IMR-90 (cell line): ENCODE data around the gene NUP62CL. TPM values are rescaled to one million over a fixed set of nuclear protein-coding genes. Genes with fewer than 3 reads are reported as not detected.

Experiments used
- ATAC-seq: fragments of 200-7000 bp; cut with Tn5 transposase; 2 replicates; pipeline ENCODE4 v1.9.1; 2020; ENCODE audit warnings: low read depth, mild to moderate bottlenecking, moderate library complexity
- BruUV-seq: library from RNA; stranded (reverse); fragments of 400-500 nt; replicated peaks from 2 replicates; lab custom pipeline; 2021; lab: Mats Ljungman, UMichigan
- CTCF ChIA-PET: fragments of 300-600 bp; formaldehyde crosslinking; extraction: SDS; loops from one replicate; lab custom pipeline; 2021; ENCODE audit warnings: antibody characterized with exemption; lab: Yijun Ruan, JAX
- POLR2A ChIA-PET: fragments of 300-600 bp; sonication (Branson Sonifier 250); formaldehyde crosslinking; loops from one replicate; lab custom pipeline; 2022; ENCODE audit warnings: antibody characterized with exemption; ENCODE audit not compliant: unreplicated experiment; lab: Charles Lee
- DNase-seq: peaks from one replicate; pipeline ENCODE4 v3.0.0; 2013
- H2AFZ ChIP-seq: replicated peaks from 2 replicates; pipeline ENCODE3; 2013; ENCODE audit warnings: low read length, mild to moderate bottlenecking; ENCODE audit not compliant: poor library complexity
- H2AK5ac ChIP-seq: 2 replicates; pipeline ENCODE4 v1.6.1; 2013; ENCODE audit warnings: low read depth, low read length, inconsistent platforms
- H2AK9ac ChIP-seq: replicated peaks from 2 replicates; pipeline ENCODE3; 2013; ENCODE audit warnings: mild to moderate bottlenecking, low read depth, low read length, moderate library complexity; ENCODE audit not compliant: poor library complexity
- H2BK120ac ChIP-seq: 2 replicates; pipeline ENCODE4 v1.6.1; 2013; ENCODE audit warnings: low read depth, low read length, inconsistent platforms
- H2BK15ac ChIP-seq: 3 replicates; pipeline ENCODE4 v1.6.1; 2013; ENCODE audit warnings: low read depth, low read length, inconsistent platforms
- H2BK20ac ChIP-seq: 2 replicates; pipeline ENCODE4 v1.6.1; 2013; ENCODE audit warnings: low read depth, mild to moderate bottlenecking, inconsistent platforms, low read length, moderate library complexity
- H2BK5ac ChIP-seq: 2 replicates; pipeline ENCODE4 v1.6.1; 2013; ENCODE audit warnings: mild to moderate bottlenecking, low read depth, low read length, inconsistent platforms; ENCODE audit not compliant: poor library complexity, severe bottlenecking
- H3K14ac ChIP-seq: replicated peaks from 2 replicates; pipeline ENCODE4 v1.6.1; 2013; ENCODE audit warnings: low read depth, low read length, inconsistent platforms
- H3K18ac ChIP-seq: 2 replicates; pipeline ENCODE4 v1.6.1; 2013; ENCODE audit warnings: low read depth, low read length, control low read depth
- H3K23ac ChIP-seq: 2 replicates; pipeline ENCODE4 v1.6.1; 2013; ENCODE audit warnings: low read depth, low read length, inconsistent platforms
- H3K27ac ChIP-seq: 2 replicates; pipeline ENCODE4 v1.5.1; 2013; ENCODE audit warnings: mild to moderate bottlenecking, control low read depth, low read length; ENCODE audit not compliant: insufficient read depth
- H3K27me3 ChIP-seq: 2 replicates; pipeline ENCODE4 v1.6.1; 2013; ENCODE audit warnings: low read length; ENCODE audit not compliant: control insufficient read depth, insufficient read depth
- H3K36me3 ChIP-seq: 2 replicates; pipeline ENCODE4 v1.6.1; 2013; ENCODE audit warnings: low read length, mixed read lengths; ENCODE audit not compliant: control insufficient read depth, insufficient read depth
- H3K4ac ChIP-seq: 2 replicates; pipeline ENCODE4 v1.6.1; 2013; ENCODE audit warnings: low read depth, low read length, inconsistent platforms
- H3K4me1 ChIP-seq: 2 replicates; pipeline ENCODE4 v1.6.1; 2013; ENCODE audit warnings: low read length, mixed read lengths; ENCODE audit not compliant: control insufficient read depth, insufficient read depth
- H3K4me2 ChIP-seq: 2 replicates; pipeline ENCODE4 v1.6.1; 2013; ENCODE audit warnings: low read depth, mild to moderate bottlenecking, control low read depth, low read length, moderate library complexity
- H3K4me3 ChIP-seq: 2 replicates; pipeline ENCODE4 v1.5.1; 2013; ENCODE audit warnings: low read depth, mild to moderate bottlenecking, control low read depth, low read length, moderate library complexity; ENCODE audit not compliant: insufficient read depth
- H3K56ac ChIP-seq: 2 replicates; pipeline ENCODE4 v1.6.1; 2013; ENCODE audit warnings: low read length, inconsistent platforms; ENCODE audit not compliant: insufficient read depth; ENCODE audit errors: extremely low read depth
- H3K79me1 ChIP-seq, 2 experiments: 2 replicates each; pipeline ENCODE4 v1.6.1; 2013; ENCODE audit warnings: low read length in 2 of 2, inconsistent platforms in 1 of 2, low read depth in 1 of 2
- H3K9ac ChIP-seq: 2 replicates; pipeline ENCODE4 v1.6.1; 2013; ENCODE audit warnings: low read depth, low read length, control low read depth
- H3K9me1 ChIP-seq: 2 replicates; pipeline ENCODE4 v1.6.1; 2013; ENCODE audit warnings: low read length, inconsistent platforms; ENCODE audit not compliant: insufficient read depth
- H3K9me3 ChIP-seq: 2 replicates; pipeline ENCODE4 v1.6.1; 2013; ENCODE audit warnings: low read length; ENCODE audit not compliant: control insufficient read depth, insufficient read depth
- H4K20me1 ChIP-seq: 2 replicates; pipeline ENCODE4 v1.6.1; 2013; ENCODE audit warnings: low read length, inconsistent platforms; ENCODE audit not compliant: insufficient read depth
- H4K5ac ChIP-seq: 2 replicates; pipeline ENCODE4 v1.6.1; 2013; ENCODE audit warnings: mild to moderate bottlenecking, low read depth, low read length, control low read depth
- H4K8ac ChIP-seq, 2 experiments: 2 replicates each; pipeline ENCODE4 v1.6.1; 2013; ENCODE audit warnings: low read depth in 2 of 2, low read length in 2 of 2, control low read depth in 1 of 2, inconsistent platforms in 1 of 2
- H4K91ac ChIP-seq: 2 replicates; pipeline ENCODE4 v1.6.1; 2013; ENCODE audit warnings: low read depth, low read length, inconsistent platforms; ENCODE audit not compliant: insufficient read depth
- BHLHE40 ChIP-seq: fragments of 150-350 bp; IDR thresholded peaks from 2 replicates; pipeline ENCODE4 v1.6.1; 2016; ENCODE audit warnings: mild to moderate bottlenecking, low read depth, low read length
- MXI1 ChIP-seq: IDR thresholded peaks from 2 replicates; pipeline ENCODE4 v1.6.1; 2012; ENCODE audit warnings: low read depth, mild to moderate bottlenecking, low read length, moderate library complexity, borderline replicate concordance
- POLR2A ChIP-seq: IDR thresholded peaks from 2 replicates; pipeline ENCODE4 v1.6.1; 2012; ENCODE audit warnings: mild to moderate bottlenecking, low read depth, low read length
- RCOR1 ChIP-seq: IDR thresholded peaks from 2 replicates; pipeline ENCODE4 v1.6.1; 2012; ENCODE audit warnings: mild to moderate bottlenecking, low read length, improper control_type of control experiment; ENCODE audit not compliant: insufficient replicate concordance
- USF2 ChIP-seq: fragments of 150-350 bp; IDR thresholded peaks from 2 replicates; pipeline ENCODE4 v1.6.1; 2017; ENCODE audit warnings: mild to moderate bottlenecking, antibody characterized with exemption, low read length, low read depth
- WGBS, 2 experiments: methylation state at CpG; one replicate each; pipeline versions ENCODE4 v1.1.5 to v1.1.7; 2013; ENCODE audit warnings: missing lambda C conversion rate in 2 of 2; ENCODE audit not compliant: insufficient read length in 1 of 2; ENCODE audit errors: extremely low coverage in 2 of 2; 5-methylcytosine and 5-hydroxymethylcytosine counted together
- dilution Hi-C: fragments of 300-500 bp; cut with HindIII; formaldehyde crosslinking; loops from one replicate; pipeline ENCODE4 v1.14.3; 2018; ENCODE audit warnings: low sequenced_read_pairs; ENCODE audit not compliant: unreplicated experiment
- in situ Hi-C: fragments of 300-500 bp; cut with MboI; formaldehyde crosslinking; loops from 3 replicates; pipeline ENCODE4 v1.14.3; 2019; ENCODE audit warnings: low sequenced_read_pairs, inconsistent platforms, mixed read lengths
- intact Hi-C: fragments of 100-400 bp; cut with micrococcal nuclease; formaldehyde crosslinking; loops from 2 replicates; pipeline ENCODE4 v1.10.0; 2022
- polyA plus RNA-seq, 3 experiments: library from polyadenylated mRNA; depleted of rRNA; stranded (reverse); fragments of >200 nt; gene quantifications; 2 replicates each; pipeline ENCODE4 v1.2.3, GENCODE V29; 2012; ENCODE audit warnings: low replicate concordance in 1 of 3
- total RNA-seq: library from RNA; depleted of rRNA; stranded (reverse); fragments of >200 nt; gene quantifications from 2 replicates; pipeline ENCODE4 v1.2.3, GENCODE V29; 2012

The NUP62CL gene
- total and polyA plus RNA-seq, 2 of the 4 experiments (the other 2 are of a cell fraction) = not detected

GRCh38 chrX:107197319-107197718 lies 8.9 kb downstream of the NUP62CL start:
- Histone ChIP-seq H3K4me2 (no peak overlapping the region), H2BK20ac (no peak overlapping the region), H4K20me1 (no peaks in the 10 kb centered on the region), H3K14ac (no peak overlapping the region), H3K56ac (no peak overlapping the region), H3K27me3 (no peaks in the 10 kb centered on the region), H2BK5ac (no peak overlapping the region), H4K8ac (no peak overlapping the region), H3K4ac (no peak overlapping the region), H2BK15ac (no peak overlapping the region), H3K18ac (no peak overlapping the region), H2AFZ (no peak overlapping the region), H3K79me1 (no peaks in the 10 kb centered on the region), H3K9me1 (no peaks in the 10 kb centered on the region), H3K9me3 (no peaks in the 10 kb centered on the region), H4K91ac (no peak overlapping the region), H2AK5ac (no peak overlapping the region), H2BK120ac (no peak overlapping the region), H4K5ac (no peak overlapping the region), H3K4me3 (no peak overlapping the region), H3K23ac (no peak overlapping the region), H2AK9ac (no peak overlapping the region), H3K27ac (no peak overlapping the region), H3K9ac (no peak overlapping the region), H3K36me3 (no peaks in the 10 kb centered on the region), H3K4me1 (no peaks in the 10 kb centered on the region)
- POLR2A ChIA-PET = no interaction called here
- intact Hi-C loops (no loop called here), in situ Hi-C loops (no loop called here), dilution Hi-C loops (no loop called here)
- WGBS, 2 experiments = no CpG with 5 or more reads among the region's 1 CpG
- ATAC-seq (no peak), DNase-seq (no peak)
- no peak for TF ChIP-seq RCOR1
- TF ChIP-seq POLR2A = no peak
- TF ChIP-seq BHLHE40 = no peak
- no peak for TF ChIP-seq USF2
- no peak for TF ChIP-seq MXI1
- CTCF ChIA-PET = interaction anchor here (1.0 kb wide), 1 partner anchor 9 kb away, joined by 3 read pairs; no protein-coding TSS in a partner anchor
- BruUV-seq = no TSS peak
